ENCODE results near the gene MRPL2. TPM values are rescaled to one million over a fixed set of nuclear protein-coding genes. Genes with fewer than 3 reads are reported as not detected.

Gene MRPL2
- total and polyA plus RNA-seq, 2 of the 4 experiments (the other 2 are of a cell fraction), result 18.1 to 45.9 TPM

- ATAC-seq (ENCODE audit: low read depth) (no peak), DNase-seq (no peak)
- Histone ChIP-seq H2AK5ac (ENCODE audit: low read depth, low read length) (no peak overlapping the region), H3K9ac (ENCODE audit: low read depth, low read length) (no peak overlapping the region), H3K56ac (ENCODE audit: extremely low read depth, insufficient read depth, low read length) (no peak overlapping the region), H3K4me2 (ENCODE audit: low read depth, low read length) (no peak overlapping the region), H4K5ac (ENCODE audit: low read depth, low read length) (no peak overlapping the region), H3K23ac (ENCODE audit: low read depth, low read length) (no peak overlapping the region), H4K20me1 (ENCODE audit: insufficient read depth, low read length) (0 out of 2 replicates have a peak, but pooled peaks cover 3% of the 10 kb centered on the region), H3K14ac (replicated peaks; ENCODE audit: low read depth, low read length) (no peak overlapping the region), H2AK9ac (replicated peaks; ENCODE audit: low read depth, low read length, poor library complexity) (no peak overlapping the region), H3K4ac (ENCODE audit: low read depth, low read length) (no peak overlapping the region), H4K91ac (ENCODE audit: insufficient read depth, low read depth, low read length) (no peak overlapping the region), H2BK20ac (ENCODE audit: low read depth, low read length) (no peak overlapping the region), H2BK5ac (ENCODE audit: low read depth, low read length, poor library complexity, severe bottlenecking) (no peak overlapping the region), H3K27ac (ENCODE audit: insufficient read depth, low read length) (no peak overlapping the region), H3K9me3 (ENCODE audit: control insufficient read depth, insufficient read depth, low read length) (no peaks in the 10 kb centered on the region), H3K79me1 (ENCODE audit: low read depth in 1 of 2, low read length in 2 of 2) (peaks cover 7 to 9% of the 10 kb centered on the region in 2 experiments; a peak in 2 of 4 replicates), H3K36me3 (ENCODE audit: control insufficient read depth, insufficient read depth, low read length) (peaks cover 67% of the 10 kb centered on the region), H3K4me1 (ENCODE audit: control insufficient read depth, insufficient read depth, low read length) (no peaks in the 10 kb centered on the region), H3K9me1 (ENCODE audit: insufficient read depth, low read length) (no peaks in the 10 kb centered on the region), H2BK120ac (ENCODE audit: low read depth, low read length) (no peak overlapping the region), H2AFZ (replicated peaks; ENCODE audit: low read length, poor library complexity) (no peak overlapping the region), H3K4me3 (ENCODE audit: insufficient read depth, low read depth, low read length) (no peak overlapping the region), H3K18ac (ENCODE audit: low read depth, low read length) (no peak overlapping the region), H2BK15ac (ENCODE audit: low read depth, low read length) (no peak overlapping the region), H3K27me3 (ENCODE audit: control insufficient read depth, insufficient read depth, low read length) (no peaks in the 10 kb centered on the region), H4K8ac (ENCODE audit: low read depth in 2 of 2, low read length in 2 of 2) (no peak overlapping the region)
- ChIA-PET POLR2A (ENCODE audit: unreplicated experiment) (no interaction called here), CTCF (no interaction called here)
- dilution Hi-C loops (cut with HindIII; ENCODE audit: low sequenced_read_pairs, unreplicated experiment), result no loop called here
- intact Hi-C loops (cut with micrococcal nuclease), result no loop called here
- in situ Hi-C loops (cut with MboI; ENCODE audit: low sequenced_read_pairs), result no loop called here
- TF ChIP-seq NFE2L2 (IDR thresholded peaks at IDR 0.05; ENCODE audit: low read depth, low read length), result no peak
- TF ChIP-seq FOS (IDR thresholded peaks at IDR 0.05; ENCODE audit: low read depth, low read length), result no peak
- TF ChIP-seq RCOR1 (IDR thresholded peaks at IDR 0.05; ENCODE audit: insufficient replicate concordance, low read length), result no peak
- TF ChIP-seq, protein P1, sequence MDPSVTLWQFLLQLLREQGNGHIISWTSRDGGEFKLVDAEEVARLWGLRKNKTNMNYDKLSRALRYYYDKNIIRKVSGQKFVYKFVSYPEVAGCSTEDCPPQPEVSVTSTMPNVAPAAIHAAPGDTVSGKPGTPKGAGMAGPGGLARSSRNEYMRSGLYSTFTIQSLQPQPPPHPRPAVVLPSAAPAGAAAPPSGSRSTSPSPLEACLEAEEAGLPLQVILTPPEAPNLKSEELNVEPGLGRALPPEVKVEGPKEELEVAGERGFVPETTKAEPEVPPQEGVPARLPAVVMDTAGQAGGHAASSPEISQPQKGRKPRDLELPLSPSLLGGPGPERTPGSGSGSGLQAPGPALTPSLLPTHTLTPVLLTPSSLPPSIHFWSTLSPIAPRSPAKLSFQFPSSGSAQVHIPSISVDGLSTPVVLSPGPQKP (IDR thresholded peaks at IDR 0.05; ENCODE audit: borderline replicate concordance, low read depth, low read length), result no peak
- TF ChIP-seq MAFK (IDR thresholded peaks at IDR 0.05; ENCODE audit: low read depth, low read length), result no peak
- no TSS peak for BruUV-seq (replicated peaks)
- 96% methylated on average over 9 of the region's 9 CpGs; no CpG with 5 or more reads in 1 of the 2 experiments for WGBS, 2 experiments (ENCODE audit: extremely low coverage in 2 of 2, insufficient read length in 1 of 2)
Observed at GRCh38 chr6:43038727-43039126, 20.5 kb downstream of the MRPL2 start.
